Panc1 (cell line): ENCODE results near the gene CLEC2D. TPM values are rescaled to one million over a fixed set of nuclear protein-coding genes. Genes with fewer than 3 reads are reported as not detected.

ENCODE experiments used
- ATAC-seq: fragments of 200-7000 bp; cut with Tn5 transposase; 2 replicates; pipeline ENCODE4 v1.9.1; 2020; ENCODE audit warnings: mild to moderate bottlenecking, moderate library complexity
- BruUV-seq: library from RNA; stranded (reverse); fragments of 400-500 nt; replicated peaks from 2 replicates; lab custom pipeline; 2021; lab: Mats Ljungman, UMichigan
- CTCF ChIA-PET: fragments of 300-600 bp; sonication (Branson Sonifier 250); formaldehyde crosslinking; loops from one replicate; lab custom pipeline; 2022; ENCODE audit warnings: antibody characterized with exemption; lab: Charles Lee
- POLR2A ChIA-PET: fragments of 300-600 bp; sonication (Branson Sonifier 250); formaldehyde crosslinking; loops from one replicate; lab custom pipeline; 2022; ENCODE audit warnings: antibody characterized with exemption; lab: Charles Lee
- DNase-seq: peaks from one replicate; pipeline ENCODE4 v3.0.0-alpha.2; 2010; ENCODE audit warnings: low read depth, low spot score
- H3K27ac ChIP-seq: 2 replicates; pipeline ENCODE4 v1.5.1; 2011; ENCODE audit warnings: mild to moderate bottlenecking, low read length, inconsistent platforms
- H3K27me3 ChIP-seq: fragments of 200-500 bp; sonication (Bioruptor generic); 2 replicates; pipeline ENCODE4 v1.6.0; 2014; ENCODE audit warnings: low read length, inconsistent platforms; ENCODE audit not compliant: control insufficient read depth, insufficient read depth
- H3K36me3 ChIP-seq: fragments of 200-500 bp; sonication (Bioruptor generic); 2 replicates; pipeline ENCODE4 v1.5.1; 2014; ENCODE audit warnings: inconsistent platforms, mild to moderate bottlenecking, low read length, moderate library complexity; ENCODE audit not compliant: control insufficient read depth, insufficient read depth
- H3K4me1 ChIP-seq: 2 replicates; pipeline ENCODE4 v1.5.1; 2011; ENCODE audit warnings: inconsistent platforms, mild to moderate bottlenecking, low read length, moderate library complexity; ENCODE audit not compliant: control insufficient read depth, insufficient read depth
- H3K4me3 ChIP-seq, 2 experiments: 2 replicates each; pipeline ENCODE4 v1.5.1; 2011 to 2012; ENCODE audit warnings: low read depth in 2 of 2, low read length in 2 of 2, mild to moderate bottlenecking in 2 of 2, inconsistent platforms in 1 of 2, moderate library complexity in 1 of 2
- H3K9me3 ChIP-seq: fragments of 200-500 bp; sonication (Bioruptor generic); 2 replicates; pipeline ENCODE4 v1.5.1; 2014; ENCODE audit warnings: low read depth, mild to moderate bottlenecking, inconsistent platforms, low read length, moderate library complexity; ENCODE audit not compliant: control insufficient read depth, insufficient read depth
- POLR2AphosphoS5 ChIP-seq: IDR thresholded peaks from 2 replicates; pipeline ENCODE4 v1.6.1; 2012; ENCODE audit warnings: mild to moderate bottlenecking, low read depth, low read length, moderate library complexity
- SIN3A ChIP-seq: IDR thresholded peaks from 2 replicates; pipeline ENCODE4 v1.6.1; 2012; ENCODE audit warnings: low read depth, mild to moderate bottlenecking, low read length, moderate library complexity, borderline replicate concordance; ENCODE audit not compliant: insufficient read depth
- TCF7L2 ChIP-seq: IDR thresholded peaks from 2 replicates; pipeline ENCODE4 v1.6.1; 2011; ENCODE audit warnings: mild to moderate bottlenecking, low read depth, low read length, inconsistent platforms
- in situ Hi-C: cut with HindIII; loops from 2 replicates; pipeline ENCODE4 v1.10.0; 2016; ENCODE audit warnings: low sequenced_read_pairs, low pct_unique_long_range_greater_than_20kb
- intact Hi-C: fragments of 100-400 bp; cut with micrococcal nuclease; formaldehyde crosslinking; loops from one replicate; pipeline ENCODE4 v1.10.0; 2022; ENCODE audit not compliant: unreplicated experiment
- total RNA-seq: library from RNA; stranded (reverse); gene quantifications from one replicate; pipeline ENCODE4 v1.2.1, GENCODE V29; 2021; ENCODE audit not compliant: unreplicated experiment
- TF ChIP-seq, protein P1 (sequence below): fragments of 450-650 bp; IDR thresholded peaks from 2 replicates; pipeline ENCODE4 v1.5.1; 2017; ENCODE audit warnings: mild to moderate bottlenecking
- TF ChIP-seq, protein P2 (sequence below), 2 experiments: IDR thresholded peaks; 2 replicates each; pipeline ENCODE4 v1.6.1; 2011 to 2012; ENCODE audit warnings: low read depth in 2 of 2, control low read depth in 1 of 2, low read length in 1 of 2, mild to moderate bottlenecking in 1 of 2, moderate library complexity in 1 of 2; ENCODE audit not compliant: insufficient read depth in 1 of 2

The CLEC2D gene
- total RNA-seq, 1 experiment from 2014 or later: 2.3 TPM

DNA sequence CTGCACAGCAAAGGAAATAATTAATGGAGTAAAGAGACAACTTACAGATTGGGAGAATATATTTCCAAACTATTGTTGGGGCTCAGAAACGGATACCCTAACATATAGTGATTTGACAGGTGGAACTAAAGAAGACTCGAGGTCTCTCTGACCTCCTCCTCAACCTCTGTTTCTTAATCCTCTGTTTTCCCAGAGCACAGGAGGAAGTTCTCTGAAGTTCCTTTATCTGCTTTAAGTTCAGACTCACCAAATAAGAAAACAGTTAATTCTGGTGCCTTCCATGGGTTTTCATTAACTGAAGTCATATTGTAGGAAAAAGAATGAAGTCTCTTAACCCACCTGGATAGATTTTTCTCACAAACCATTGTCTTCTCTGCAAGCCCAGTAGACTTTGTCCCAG lies 29.2 kb downstream of the CLEC2D start:
- CTCF ChIA-PET: no interaction called here
- ATAC-seq: no peak

DNA sequence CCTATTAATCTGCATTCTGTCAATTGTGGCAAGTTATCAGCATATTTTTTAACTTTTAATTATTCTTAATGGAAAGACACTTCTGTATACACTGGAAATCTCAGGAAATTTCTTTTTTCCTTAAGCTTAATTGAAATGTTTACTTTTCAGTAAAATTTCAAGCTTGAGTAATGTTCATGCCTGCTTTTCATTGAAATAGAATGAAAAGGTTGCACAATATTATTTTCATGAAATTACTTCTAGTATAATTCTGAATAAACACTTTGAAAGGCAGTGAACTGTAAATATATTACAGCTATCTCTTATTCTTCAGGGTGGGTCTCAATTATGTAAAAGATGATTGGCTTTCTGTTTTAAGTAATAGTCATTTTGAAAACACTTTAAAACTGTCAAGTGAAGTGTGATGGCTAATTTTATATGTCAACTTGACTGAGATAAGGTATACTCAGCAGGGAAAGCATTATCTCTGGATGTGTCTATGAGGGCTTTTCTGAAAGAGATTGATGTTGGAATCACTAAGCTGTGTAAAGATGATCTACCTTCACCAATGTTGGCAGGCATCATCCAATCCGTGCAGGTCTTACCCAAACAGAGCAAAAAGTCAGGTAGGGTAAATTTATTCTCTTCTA lies 29.9 kb downstream of the CLEC2D start:
- CTCF ChIA-PET: no interaction called here

More for the DNA sequence above, 29.2 kb downstream of the CLEC2D start:
- TF ChIP-seq SIN3A (no peak), POLR2AphosphoS5 (no peak), TCF7L2 (no peak)
- TF ChIP-seq, protein P1, sequence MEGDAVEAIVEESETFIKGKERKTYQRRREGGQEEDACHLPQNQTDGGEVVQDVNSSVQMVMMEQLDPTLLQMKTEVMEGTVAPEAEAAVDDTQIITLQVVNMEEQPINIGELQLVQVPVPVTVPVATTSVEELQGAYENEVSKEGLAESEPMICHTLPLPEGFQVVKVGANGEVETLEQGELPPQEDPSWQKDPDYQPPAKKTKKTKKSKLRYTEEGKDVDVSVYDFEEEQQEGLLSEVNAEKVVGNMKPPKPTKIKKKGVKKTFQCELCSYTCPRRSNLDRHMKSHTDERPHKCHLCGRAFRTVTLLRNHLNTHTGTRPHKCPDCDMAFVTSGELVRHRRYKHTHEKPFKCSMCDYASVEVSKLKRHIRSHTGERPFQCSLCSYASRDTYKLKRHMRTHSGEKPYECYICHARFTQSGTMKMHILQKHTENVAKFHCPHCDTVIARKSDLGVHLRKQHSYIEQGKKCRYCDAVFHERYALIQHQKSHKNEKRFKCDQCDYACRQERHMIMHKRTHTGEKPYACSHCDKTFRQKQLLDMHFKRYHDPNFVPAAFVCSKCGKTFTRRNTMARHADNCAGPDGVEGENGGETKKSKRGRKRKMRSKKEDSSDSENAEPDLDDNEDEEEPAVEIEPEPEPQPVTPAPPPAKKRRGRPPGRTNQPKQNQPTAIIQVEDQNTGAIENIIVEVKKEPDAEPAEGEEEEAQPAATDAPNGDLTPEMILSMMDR: no peak
- TF ChIP-seq, protein P2, sequence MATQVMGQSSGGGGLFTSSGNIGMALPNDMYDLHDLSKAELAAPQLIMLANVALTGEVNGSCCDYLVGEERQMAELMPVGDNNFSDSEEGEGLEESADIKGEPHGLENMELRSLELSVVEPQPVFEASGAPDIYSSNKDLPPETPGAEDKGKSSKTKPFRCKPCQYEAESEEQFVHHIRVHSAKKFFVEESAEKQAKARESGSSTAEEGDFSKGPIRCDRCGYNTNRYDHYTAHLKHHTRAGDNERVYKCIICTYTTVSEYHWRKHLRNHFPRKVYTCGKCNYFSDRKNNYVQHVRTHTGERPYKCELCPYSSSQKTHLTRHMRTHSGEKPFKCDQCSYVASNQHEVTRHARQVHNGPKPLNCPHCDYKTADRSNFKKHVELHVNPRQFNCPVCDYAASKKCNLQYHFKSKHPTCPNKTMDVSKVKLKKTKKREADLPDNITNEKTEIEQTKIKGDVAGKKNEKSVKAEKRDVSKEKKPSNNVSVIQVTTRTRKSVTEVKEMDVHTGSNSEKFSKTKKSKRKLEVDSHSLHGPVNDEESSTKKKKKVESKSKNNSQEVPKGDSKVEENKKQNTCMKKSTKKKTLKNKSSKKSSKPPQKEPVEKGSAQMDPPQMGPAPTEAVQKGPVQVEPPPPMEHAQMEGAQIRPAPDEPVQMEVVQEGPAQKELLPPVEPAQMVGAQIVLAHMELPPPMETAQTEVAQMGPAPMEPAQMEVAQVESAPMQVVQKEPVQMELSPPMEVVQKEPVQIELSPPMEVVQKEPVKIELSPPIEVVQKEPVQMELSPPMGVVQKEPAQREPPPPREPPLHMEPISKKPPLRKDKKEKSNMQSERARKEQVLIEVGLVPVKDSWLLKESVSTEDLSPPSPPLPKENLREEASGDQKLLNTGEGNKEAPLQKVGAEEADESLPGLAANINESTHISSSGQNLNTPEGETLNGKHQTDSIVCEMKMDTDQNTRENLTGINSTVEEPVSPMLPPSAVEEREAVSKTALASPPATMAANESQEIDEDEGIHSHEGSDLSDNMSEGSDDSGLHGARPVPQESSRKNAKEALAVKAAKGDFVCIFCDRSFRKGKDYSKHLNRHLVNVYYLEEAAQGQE (IDR thresholded peaks at IDR 0.05; ENCODE audit: insufficient read depth in 1 of 2, low read depth in 2 of 2, low read length in 1 of 2): no peak
- POLR2A ChIA-PET: no interaction called here
- DNase-seq: no peak
- Histone ChIP-seq H3K27me3 (no peaks in the 10 kb centered on the region), H3K36me3 (no peaks in the 10 kb centered on the region), H3K4me1 (no peaks in the 10 kb centered on the region), H3K27ac (no peak overlapping the region), H3K9me3 (no peaks in the 10 kb centered on the region), H3K4me3 (no peak overlapping the region)
- no TSS peak for BruUV-seq
- intact Hi-C loops: no loop called here
- in situ Hi-C loops: no loop called here

More for the DNA sequence above, 29.9 kb downstream of the CLEC2D start:
- Histone ChIP-seq H3K4me1 (no peaks in the 10 kb centered on the region), H3K4me3 (no peak overlapping the region), H3K36me3 (no peaks in the 10 kb centered on the region), H3K27ac (no peak overlapping the region), H3K9me3 (no peaks in the 10 kb centered on the region), H3K27me3 (no peaks in the 10 kb centered on the region)
- no TSS peak for BruUV-seq
- intact Hi-C loops (no loop called here), in situ Hi-C loops (no loop called here)
- POLR2A ChIA-PET: no interaction called here
- ATAC-seq (no peak), DNase-seq (no peak)
- TF ChIP-seq, protein P1: no peak
- no peak for TF ChIP-seq TCF7L2
- no peak for TF ChIP-seq POLR2AphosphoS5
- TF ChIP-seq, protein P2 (IDR thresholded peaks at IDR 0.05; ENCODE audit: insufficient read depth in 1 of 2, low read depth in 2 of 2, low read length in 1 of 2): no peak
- no peak for TF ChIP-seq SIN3A
